Iris pigment epithelial cell (primary cell): Measurements from ENCODE around the gene RAP1GAP2.
"Not testable (repeated sequence)": the region's sequence is repeated elsewhere in the genome, so short reads cannot be mapped to it uniquely, and the experiment has no call there.

Source experiments
- DNase-seq: peaks from one replicate; pipeline ENCODE4 v3.0.0-alpha.2; 2011; ENCODE audit warnings: low read depth

RAP1GAP2 gene

GRCh38 chr17:2885733-2886132 lies 89.5 kb downstream of the RAP1GAP2 start:
- no peak for DNase-seq

- no peak for DNase-seq
These were observed 92.1 kb downstream of the RAP1GAP2 start for GRCh38 chr17:2888326-2888725.

GRCh38 chr17:2889256-2889655 lies 93.0 kb downstream of the RAP1GAP2 start:
- DNase-seq, result no peak

GRCh38 chr17:2890778-2891177 lies 94.5 kb downstream of the RAP1GAP2 start:
- not testable (repeated sequence) for DNase-seq

GRCh38 chr17:2892305-2892971 lies 96.2 kb downstream of the RAP1GAP2 start:
- peak; percentile 85 for DNase-seq

GRCh38 chr17:2893422-2893914 lies 97.2 kb downstream of the RAP1GAP2 start:
- no peak for DNase-seq

GRCh38 chr17:2894782-2895181 lies 98.5 kb downstream of the RAP1GAP2 start:
- no peak for DNase-seq

- no peak for DNase-seq
These were observed 101.4 kb downstream of the RAP1GAP2 start for GRCh38 chr17:2897605-2898004.

- DNase-seq, result no peak
These were observed 102.2 kb downstream of the RAP1GAP2 start for GRCh38 chr17:2898255-2898926.

- DNase-seq, result no peak
These were observed 103.7 kb downstream of the RAP1GAP2 start for GRCh38 chr17:2899906-2900305.

- DNase-seq, result no peak
These were observed 104.6 kb downstream of the RAP1GAP2 start for GRCh38 chr17:2900842-2901241.

- no peak for DNase-seq
These were observed 105.3 kb downstream of the RAP1GAP2 start for GRCh38 chr17:2901582-2901981.

- DNase-seq, result no peak
These were observed 106.3 kb downstream of the RAP1GAP2 start for GRCh38 chr17:2902546-2902945.

- no peak for DNase-seq
These were observed 107.1 kb downstream of the RAP1GAP2 start for GRCh38 chr17:2903193-2903974.

GRCh38 chr17:2904135-2904534 lies 107.9 kb downstream of the RAP1GAP2 start:
- no peak for DNase-seq

- DNase-seq, result no peak
These were observed 109.0 kb downstream of the RAP1GAP2 start for GRCh38 chr17:2905269-2905668.

GRCh38 chr17:2905696-2906501 lies 109.7 kb downstream of the RAP1GAP2 start:
- DNase-seq, result no peak

- no peak for DNase-seq
These were observed 110.7 kb downstream of the RAP1GAP2 start for GRCh38 chr17:2906901-2907300.

GRCh38 chr17:2909175-2909845 lies 113.1 kb downstream of the RAP1GAP2 start:
- no peak for DNase-seq

- DNase-seq, result no peak
These were observed 113.6 kb downstream of the RAP1GAP2 start for GRCh38 chr17:2909846-2910234.

GRCh38 chr17:2911035-2911754 lies 115.0 kb downstream of the RAP1GAP2 start:
- no peak for DNase-seq
